ENCODE data around the gene ALAS1.

- TF ChIP-seq CTCF (IDR thresholded peaks at IDR 0.05) (no peak), EP300 (IDR thresholded peaks at IDR 0.05) (no peak), POLR2A (IDR thresholded peaks at IDR 0.05) (no peak)
These were observed 10.6 kb downstream of the ALAS1 start for GRCh38 chr3:52208556-52208955.

Data from gastroesophageal sphincter (tissue), 3 donors.